SH-SY5Y (cell line): Measurements from ENCODE around the gene NXPE3.

Experiments
- GATA2 ChIP-seq: IDR thresholded peaks from 2 replicates; pipeline ENCODE4 v1.6.1; 2011; ENCODE audit warnings: mild to moderate bottlenecking, low read depth, low read length
- GATA3 ChIP-seq: IDR thresholded peaks from 2 replicates; pipeline ENCODE4 v1.6.1; 2011; ENCODE audit warnings: low read depth, mild to moderate bottlenecking, low read length, moderate library complexity

Gene NXPE3

DNA sequence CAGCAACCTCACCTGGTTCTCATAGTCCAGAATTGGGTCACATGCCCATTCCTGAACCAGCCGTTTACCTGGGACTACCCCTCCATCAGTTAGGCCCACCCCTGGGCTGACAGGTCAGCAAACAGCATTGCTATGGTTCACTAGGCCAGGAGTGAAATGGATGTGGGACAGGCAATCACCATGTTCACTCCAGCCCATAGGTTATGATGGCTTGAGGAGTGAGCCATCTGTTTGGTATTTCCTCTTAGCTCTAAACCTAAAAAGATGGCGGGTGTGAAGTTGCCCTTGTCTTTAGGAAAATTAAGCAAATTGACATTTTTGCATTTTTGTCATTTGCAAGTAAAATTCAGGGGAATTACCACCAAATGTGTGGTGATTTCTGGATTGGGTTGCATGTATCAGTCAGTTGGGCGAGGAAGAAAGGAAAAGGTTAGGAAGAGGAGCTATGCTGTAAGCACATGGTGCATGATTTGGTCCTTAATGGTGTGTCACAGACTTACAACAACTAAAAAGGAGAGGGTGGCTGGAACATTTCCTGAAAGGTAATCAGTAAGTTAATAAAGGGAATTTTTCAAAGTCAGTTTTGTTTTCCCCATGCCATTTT, 17.2 kb downstream of the NXPE3 start:
- TF ChIP-seq GATA2 (no peak), GATA3 (no peak)

- TF ChIP-seq GATA3: no peak
- no peak for TF ChIP-seq GATA2
Measured at GRCh38 chr3:101801174-101801573, 22.2 kb downstream of the NXPE3 start.

DNA sequence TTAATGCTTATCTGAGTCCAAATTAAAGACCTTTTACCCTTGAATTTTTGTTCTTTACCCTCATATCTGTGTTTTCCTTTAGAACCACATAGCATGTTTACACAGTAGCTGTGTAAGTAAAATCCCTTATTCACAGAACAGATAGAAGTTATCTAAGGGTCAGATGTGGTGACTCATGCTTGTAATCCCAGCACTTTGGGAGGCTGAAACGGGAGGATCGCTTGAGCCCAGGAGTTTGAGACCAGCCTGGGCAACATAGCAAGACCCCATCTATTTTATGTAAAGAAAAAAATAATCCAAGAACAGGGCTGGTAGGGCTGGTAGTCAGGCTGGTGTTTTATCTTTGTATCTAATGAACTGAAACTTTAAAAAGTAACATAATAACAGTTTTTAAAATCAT, 23.2 kb downstream of the NXPE3 start:
- TF ChIP-seq GATA3 (no peak), GATA2 (no peak)

DNA sequence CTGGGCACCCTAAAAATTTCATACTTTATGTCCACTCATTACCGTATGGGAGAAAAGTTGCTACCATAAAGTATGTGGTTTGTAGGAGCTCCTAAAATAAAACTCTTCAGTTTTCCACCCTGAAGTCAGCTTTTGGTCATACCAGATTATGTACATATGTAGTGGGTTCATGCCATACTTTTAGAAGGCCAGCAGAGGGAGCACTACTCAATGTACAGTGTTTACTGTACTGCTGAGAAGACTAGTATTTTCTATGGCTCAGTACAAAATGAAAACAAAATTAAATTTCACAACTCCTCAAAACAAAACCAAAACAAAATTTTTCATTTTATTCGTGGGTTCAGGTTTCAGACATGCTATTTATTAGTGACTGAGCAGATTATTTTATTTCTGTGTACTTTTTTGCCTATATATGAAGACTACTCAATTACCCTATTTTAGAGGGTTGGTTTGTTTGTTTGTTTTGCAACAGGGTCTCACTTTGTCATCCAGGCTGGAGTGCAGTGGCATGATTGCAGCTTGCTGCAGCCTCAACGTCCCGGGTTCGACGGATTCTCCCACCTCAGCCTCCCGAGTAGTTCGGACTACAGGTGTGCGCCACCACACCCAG, 24.3 kb downstream of the NXPE3 start:
- TF ChIP-seq GATA2 (no peak), GATA3 (no peak)

- TF ChIP-seq GATA3: no peak
- no peak for TF ChIP-seq GATA2
Measured at GRCh38 chr3:101803939-101804338, 24.9 kb downstream of the NXPE3 start.

DNA sequence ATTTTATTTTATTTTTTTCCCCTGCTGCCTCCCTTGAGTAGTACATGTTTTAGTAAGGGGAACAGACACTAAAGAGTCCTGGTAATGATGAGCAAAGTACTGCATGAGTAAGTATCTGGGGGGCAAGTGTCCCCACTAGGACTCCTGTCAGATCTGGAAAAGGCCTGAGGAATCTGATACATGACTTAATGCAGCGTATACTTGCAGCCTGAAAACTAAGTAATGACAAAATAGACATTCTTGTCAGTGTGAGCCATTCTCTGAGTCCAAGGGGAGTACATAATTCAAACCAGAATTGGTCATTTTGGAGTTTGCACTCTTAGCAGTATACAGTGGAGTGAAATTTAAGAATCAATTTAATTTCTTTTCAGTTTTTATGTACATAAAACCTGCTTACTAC, 27.5 kb downstream of the NXPE3 start:
- TF ChIP-seq GATA2 (no peak), GATA3 (no peak)

GRCh38 chr3:101807888-101808287, 28.9 kb downstream of the NXPE3 start:
- TF ChIP-seq GATA2 (no peak), GATA3 (no peak)

DNA sequence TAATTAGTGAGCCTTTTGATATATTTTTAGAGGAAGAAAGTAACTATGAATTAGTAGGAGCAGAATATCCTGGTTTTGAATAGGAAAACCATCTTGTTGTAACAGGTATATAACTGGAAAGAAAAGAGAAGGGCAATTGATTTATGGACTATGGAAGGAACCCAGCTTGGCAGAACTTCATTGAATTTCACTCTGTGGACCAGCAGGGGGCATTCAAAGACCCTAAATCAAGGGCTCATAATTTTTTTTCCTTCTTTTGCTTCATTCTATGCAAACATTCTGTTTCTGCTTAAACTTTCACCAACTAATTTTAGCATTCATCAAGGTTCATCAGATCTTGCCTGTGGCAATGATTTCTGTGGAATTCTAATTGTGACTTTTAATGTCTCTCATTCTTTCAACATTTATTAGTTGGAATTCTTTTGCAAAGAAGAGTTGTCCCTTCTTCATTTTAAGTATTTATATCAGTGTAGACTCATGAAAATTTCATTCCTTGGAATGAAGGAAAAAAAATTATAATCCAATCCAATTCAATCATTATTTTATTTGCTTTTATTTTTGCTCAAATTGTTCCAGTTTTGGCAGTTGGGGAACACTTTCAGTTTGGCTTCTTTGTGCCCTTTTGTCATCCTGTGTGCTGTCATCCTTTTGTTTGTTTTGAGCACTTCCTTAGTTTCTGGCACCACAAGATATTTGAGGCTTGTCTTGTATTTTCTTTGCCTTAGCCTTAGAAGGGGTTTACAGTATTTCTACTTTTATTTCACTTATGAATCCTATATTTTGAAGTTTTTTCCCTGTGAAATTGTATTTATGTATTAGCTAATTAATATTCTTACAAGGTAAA, 30.4 kb downstream of the NXPE3 start:
- TF ChIP-seq GATA3: no peak
- TF ChIP-seq GATA2: no peak

DNA sequence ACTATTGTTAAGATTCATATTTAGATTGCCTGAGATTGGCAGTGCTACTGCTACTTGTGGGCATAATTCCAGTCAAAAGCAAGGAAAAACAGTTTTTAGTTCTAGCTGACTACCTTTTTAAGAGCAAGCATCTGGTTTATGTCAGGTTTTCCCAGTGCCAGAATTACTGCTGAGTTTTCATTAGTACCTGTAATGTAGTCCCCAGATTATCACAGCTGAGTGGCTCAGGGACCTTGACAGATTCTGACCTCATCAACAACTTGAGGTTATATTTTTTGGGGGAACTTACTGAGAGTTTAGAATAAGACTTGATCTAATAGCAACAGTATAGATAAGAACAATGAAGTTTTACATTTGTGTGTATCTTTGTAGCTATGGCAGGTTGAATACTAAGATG, 31.0 kb downstream of the NXPE3 start:
- TF ChIP-seq GATA2: no peak
- TF ChIP-seq GATA3: no peak

DNA sequence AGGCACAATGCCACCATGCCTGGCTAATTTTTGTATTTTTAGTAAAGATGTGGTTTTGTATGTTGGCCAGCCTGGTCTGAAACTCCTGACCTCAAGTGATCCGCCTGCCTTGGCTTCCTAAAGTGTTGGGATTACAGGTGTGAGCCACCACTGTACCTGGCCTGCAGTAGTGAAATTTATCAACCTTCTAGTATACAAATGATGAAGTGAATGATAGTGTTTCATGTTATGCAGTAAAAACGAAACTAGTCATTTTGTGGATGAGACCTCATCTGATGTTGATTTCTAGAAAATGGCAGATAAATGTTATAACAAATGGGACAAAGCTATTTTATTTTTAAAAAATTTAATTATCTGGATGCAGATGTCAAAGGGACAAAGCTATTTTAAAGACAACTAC, 32.9 kb downstream of the NXPE3 start:
- TF ChIP-seq GATA3 (no peak), GATA2 (no peak)

- TF ChIP-seq GATA2 (no peak), GATA3 (no peak)
Measured at GRCh38 chr3:101812895-101813294, 33.9 kb downstream of the NXPE3 start.

- TF ChIP-seq GATA2 (no peak), GATA3 (no peak)
Measured at GRCh38 chr3:101813817-101814440, 34.9 kb downstream of the NXPE3 start.

- TF ChIP-seq GATA3: no peak
- no peak for TF ChIP-seq GATA2
Measured at GRCh38 chr3:101814835-101815234, 35.8 kb downstream of the NXPE3 start.

GRCh38 chr3:101816215-101817149, 37.5 kb downstream of the NXPE3 start:
- no peak for TF ChIP-seq GATA3
- no peak for TF ChIP-seq GATA2
